Esophagus (tissue), 2 donors: ENCODE measurements around the gene SBK2. TPM values are rescaled to one million over a fixed set of nuclear protein-coding genes. Genes with fewer than 3 reads are reported as not detected.
A peak's percentile ranks its signal among the peaks of the same experiment; 100 is the strongest.

Source experiments
- H3K27ac ChIP-seq, 2 donors: one replicate each; pipeline ENCODE4 v1.5.1; 2013; ENCODE audit warnings: low read depth in 2 of 2, mild to moderate bottlenecking in 2 of 2, inconsistent platforms in 1 of 2, low read length in 1 of 2, moderate library complexity in 1 of 2
- H3K27me3 ChIP-seq, 2 donors: one replicate each; pipeline ENCODE4 v1.6.1; 2013; ENCODE audit warnings: low read length in 2 of 2, control low read depth in 1 of 2, mild to moderate bottlenecking in 1 of 2; ENCODE audit not compliant: insufficient read depth in 2 of 2, control insufficient read depth in 1 of 2
- H3K36me3 ChIP-seq, 2 donors: one replicate each; pipeline ENCODE4 v1.6.1; 2013; ENCODE audit warnings: low read length in 1 of 2; ENCODE audit not compliant: control insufficient read depth in 2 of 2, insufficient read depth in 2 of 2
- H3K4me1 ChIP-seq, 2 donors: one replicate each; pipeline ENCODE4 v1.6.1; 2013; ENCODE audit warnings: low read length in 1 of 2; ENCODE audit not compliant: control insufficient read depth in 2 of 2, insufficient read depth in 2 of 2
- H3K4me3 ChIP-seq, 2 donors: one replicate each; pipeline ENCODE4 v1.5.1; 2013; ENCODE audit warnings: low read length in 2 of 2, mild to moderate bottlenecking in 2 of 2, low read depth in 1 of 2, moderate library complexity in 1 of 2
- H3K9me3 ChIP-seq, 2 donors: one replicate each; pipeline ENCODE4 v1.6.1; 2013; ENCODE audit warnings: mild to moderate bottlenecking in 2 of 2, low read depth in 1 of 2, low read length in 1 of 2, moderate library complexity in 1 of 2; ENCODE audit not compliant: control insufficient read depth in 2 of 2, insufficient read depth in 1 of 2
- WGBS, 2 donors: extraction: QIAGEN DNeasy Blood & Tissue Kit; methylation state at CpG; one replicate each; pipeline ENCODE4 v1.1.7; 2013; 5-methylcytosine and 5-hydroxymethylcytosine counted together
- polyA plus RNA-seq, 2 donors: library from polyadenylated mRNA; stranded (reverse); fragments of 200-250 nt; gene quantifications; one replicate each; pipeline ENCODE4 v1.2.3, GENCODE V29; 2013
- donor health status: healthy with polysubstance abuse.
- donor health status: Bipolar disorder and iron deficiency.

The SBK2 gene
- polyA plus RNA-seq, 2 donors: not detected

DNA sequence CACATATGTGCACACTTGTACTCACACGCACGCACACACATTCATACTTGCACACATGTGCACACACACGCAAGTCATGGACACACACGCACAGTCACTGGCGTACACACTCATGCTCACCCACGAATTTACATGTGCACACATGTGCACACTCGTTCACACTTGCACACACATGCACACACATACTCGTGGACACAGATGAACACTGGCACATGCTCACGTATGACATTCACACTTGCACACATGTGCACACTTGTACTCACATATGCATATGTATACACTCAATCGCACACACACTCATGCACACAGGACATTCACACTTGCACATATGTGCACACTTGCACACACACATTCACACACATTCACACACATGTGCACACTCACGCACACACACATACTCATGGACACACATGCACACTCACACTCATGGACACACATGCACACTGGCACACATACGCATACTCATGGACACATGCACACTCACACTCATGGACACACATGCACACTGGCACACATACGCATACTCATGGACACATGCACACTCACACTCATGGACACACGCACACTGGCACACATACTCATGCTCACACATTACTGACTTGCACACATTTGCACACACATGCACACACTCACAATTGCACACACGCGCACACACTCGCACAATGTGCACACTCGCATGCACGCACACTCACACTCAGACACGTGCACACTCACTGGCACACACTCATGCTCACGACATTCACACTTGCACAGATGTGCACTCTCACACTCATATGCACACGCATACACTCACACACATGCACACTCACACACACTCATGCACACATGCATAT lies 9.5 kb downstream of the SBK2 start:
- 79 to 83% methylated on average over 22 of the region's 22 CpGs for WGBS, 2 donors
- Histone ChIP-seq H3K36me3 (no peaks in the 10 kb centered on the region), H3K27me3 (no peaks in the 10 kb centered on the region), H3K9me3 (peaks cover 0 to 2% of the 10 kb centered on the region in 2 donors), H3K4me3 (no peak overlapping the region), H3K27ac (no peak overlapping the region), H3K4me1 (peaks cover 0 to 8% of the 10 kb centered on the region in 2 donors)

DNA sequence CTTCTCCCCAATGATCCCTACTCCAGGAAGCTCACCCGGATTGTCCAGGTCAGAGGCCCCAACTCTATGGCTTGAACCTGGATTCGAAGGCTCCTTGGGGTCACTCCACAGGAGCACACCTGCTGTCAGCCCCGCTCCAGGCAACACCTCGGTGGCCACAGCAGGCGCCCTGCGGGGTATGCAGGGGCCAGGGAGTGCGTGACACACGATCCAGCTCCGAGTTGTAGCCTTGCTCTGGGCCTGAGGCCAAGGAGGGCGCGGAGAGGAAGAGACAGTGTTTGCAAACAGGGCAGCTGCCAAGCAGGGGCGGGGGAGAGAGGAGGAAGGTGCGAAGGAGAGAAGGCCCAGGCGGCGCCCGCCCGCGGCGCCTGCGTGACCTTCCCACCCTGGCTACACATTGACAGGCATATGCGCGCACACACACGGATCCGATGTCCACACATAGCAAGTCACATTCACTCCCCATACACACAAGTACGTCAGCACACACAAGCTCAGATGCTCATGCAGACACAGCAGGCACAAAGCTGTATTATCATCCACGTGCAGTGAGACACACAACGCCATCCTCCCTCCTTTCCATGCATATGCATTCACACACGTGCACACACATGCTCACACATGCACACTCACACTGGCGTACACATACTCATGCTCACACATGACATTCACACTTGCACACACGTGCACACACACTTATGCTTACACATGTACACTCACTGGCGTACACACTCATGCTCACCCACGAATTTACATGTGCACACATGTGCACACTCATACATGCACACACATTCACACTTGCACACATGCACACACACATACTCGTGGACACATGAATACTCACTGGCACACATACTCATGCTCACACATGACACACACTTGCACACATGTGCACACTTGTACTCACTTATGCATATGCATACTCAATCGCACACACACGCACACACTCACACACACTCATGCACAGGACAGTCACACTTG lies 10.4 kb downstream of the SBK2 start:
- Histone ChIP-seq H3K36me3 (no peaks in the 10 kb centered on the region), H3K27me3 (no peaks in the 10 kb centered on the region), H3K4me3 (no peak overlapping the region), H3K9me3 (peaks cover 0 to 2% of the 10 kb centered on the region in 2 donors), H3K27ac (no peak overlapping the region), H3K4me1 (peaks cover 0 to 8% of the 10 kb centered on the region in 2 donors)
- WGBS, 2 donors: 25 to 27% methylated on average over 35 of the region's 35 CpGs

DNA sequence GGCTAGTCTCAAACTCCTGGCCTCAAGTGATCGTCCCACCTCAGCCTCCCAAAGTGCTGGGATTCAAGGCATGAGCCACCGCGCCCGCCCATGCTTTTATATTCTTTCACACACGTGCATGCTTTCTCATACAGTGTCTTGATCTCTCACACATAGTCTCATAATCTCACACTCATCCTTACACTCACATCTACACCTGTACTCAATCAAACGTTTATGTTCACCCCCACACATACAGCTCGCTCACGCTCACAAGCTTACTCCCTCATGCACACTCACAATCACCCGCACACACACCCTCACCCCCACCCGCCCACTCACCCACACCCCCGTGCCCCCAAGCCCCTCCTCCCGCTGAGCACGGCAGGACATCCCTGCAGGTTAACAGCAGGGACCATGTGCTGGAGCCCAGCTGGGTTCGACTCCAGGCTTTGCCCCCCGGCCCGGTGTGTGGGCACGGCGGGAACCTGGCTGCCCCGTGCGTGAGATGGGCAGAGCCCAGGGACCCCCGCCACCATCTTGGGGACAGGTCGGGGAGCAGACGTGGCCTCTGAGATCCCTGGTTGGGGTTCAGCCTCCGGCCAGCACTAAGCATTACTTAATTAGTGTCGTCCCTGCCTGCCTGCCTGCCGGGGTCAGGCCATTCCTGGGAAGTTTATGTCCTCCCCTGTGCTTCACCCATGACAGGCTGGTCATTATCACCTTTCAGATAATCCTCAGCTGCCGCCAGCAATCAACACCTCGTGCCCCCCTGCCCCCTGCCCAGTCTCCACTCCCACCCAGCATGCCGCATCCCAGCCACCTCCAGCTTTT lies 11.4 kb downstream of the SBK2 start:
- WGBS, 2 donors: 42 to 48% methylated on average over 29 of the region's 29 CpGs
- no peaks in the 10 kb centered on the region for H3K27me3 ChIP-seq
- no peaks in the 10 kb centered on the region for H3K9me3 ChIP-seq
- peaks cover 0 to 8% of the 10 kb centered on the region in 2 donors for H3K4me1 ChIP-seq
- no peak overlapping the region for H3K4me3 ChIP-seq
- no peak overlapping the region for H3K27ac ChIP-seq
- H3K36me3 ChIP-seq: no peaks in the 10 kb centered on the region

DNA sequence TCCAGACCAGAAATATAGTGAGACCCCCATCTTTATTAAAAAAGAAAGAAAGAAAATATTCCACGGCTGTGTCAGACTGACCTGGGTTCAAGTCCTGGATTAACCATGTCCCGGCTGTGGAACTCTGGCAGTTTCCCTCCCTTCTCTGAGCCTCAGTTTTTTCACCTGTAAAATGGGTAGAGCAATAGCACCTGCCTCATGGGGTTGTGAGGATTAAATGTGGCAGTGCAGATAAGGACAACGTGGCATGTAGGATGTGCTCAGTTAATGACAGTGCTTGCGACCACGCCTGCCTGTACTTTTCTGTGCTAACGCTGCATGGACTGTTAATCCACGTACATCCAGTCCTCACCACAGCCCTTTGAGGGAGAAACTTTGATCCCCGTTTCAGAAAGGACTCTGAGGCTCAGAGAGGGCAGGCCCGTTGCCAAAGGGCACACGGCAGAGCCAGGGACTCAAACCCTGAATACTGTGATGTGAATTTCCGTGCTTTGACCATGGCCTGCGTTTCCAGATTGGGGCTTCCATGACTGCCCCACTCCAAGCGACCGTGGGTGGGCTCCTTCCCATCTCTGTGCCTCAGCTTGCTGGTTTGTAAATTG lies 16.1 kb downstream of the SBK2 start:
- WGBS, 2 donors: 66 to 68% methylated on average over 14 of the region's 14 CpGs
- no peaks in the 10 kb centered on the region for H3K36me3 ChIP-seq
- H3K4me1 ChIP-seq: peaks cover 3% of the 10 kb centered on the region in 2 donors
- no peak overlapping the region for H3K4me3 ChIP-seq
- H3K27ac ChIP-seq: no peak overlapping the region
- H3K27me3 ChIP-seq: no peaks in the 10 kb centered on the region
- H3K9me3 ChIP-seq: no peaks in the 10 kb centered on the region

DNA sequence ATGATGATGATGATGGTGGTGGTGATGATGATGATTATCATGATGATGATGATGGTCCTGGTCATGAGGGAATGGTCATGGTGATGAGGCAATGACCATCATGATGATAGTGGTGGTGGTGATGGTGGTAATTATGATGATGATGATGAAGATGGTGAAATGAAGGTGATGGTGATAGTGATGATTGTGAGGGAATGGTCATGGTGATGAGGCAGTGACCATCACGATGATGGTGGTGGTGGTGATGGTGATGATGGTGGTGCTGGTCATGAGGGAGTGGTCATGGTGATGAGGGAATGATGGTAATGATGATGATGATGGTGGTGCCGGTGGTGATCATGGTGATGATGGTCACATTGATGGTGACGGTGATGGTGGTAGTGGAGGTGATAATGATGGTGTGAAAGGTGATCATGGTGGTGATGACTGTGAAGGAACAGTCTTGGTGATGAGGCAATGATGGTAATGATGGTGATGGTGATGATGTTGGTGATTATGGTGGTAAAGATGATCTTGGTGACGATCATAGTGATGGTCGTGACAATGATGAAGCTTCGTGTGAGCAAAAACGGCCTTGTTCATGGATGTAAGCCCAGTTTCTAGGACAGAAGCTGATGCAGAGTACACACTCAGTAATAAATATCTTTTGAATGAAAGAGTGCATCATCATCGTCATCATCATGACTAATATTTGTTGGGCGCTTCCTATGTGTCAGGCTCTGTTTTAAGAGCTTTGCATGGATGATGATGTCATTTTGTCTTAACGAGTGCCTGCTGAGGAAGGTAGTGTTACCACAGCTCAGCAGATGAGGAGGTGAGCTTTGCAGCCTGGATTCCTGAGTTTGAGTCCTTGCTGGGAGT lies 17.3 kb downstream of the SBK2 start:
- Histone ChIP-seq H3K4me3 (no peak overlapping the region), H3K27ac (no peak overlapping the region), H3K27me3 (no peaks in the 10 kb centered on the region), H3K4me1 (peaks cover 0 to 3% of the 10 kb centered on the region in 2 donors), H3K9me3 (no peaks in the 10 kb centered on the region), H3K36me3 (no peaks in the 10 kb centered on the region)
- WGBS, 2 donors: 79 to 81% methylated on average over 10 of the region's 10 CpGs

DNA sequence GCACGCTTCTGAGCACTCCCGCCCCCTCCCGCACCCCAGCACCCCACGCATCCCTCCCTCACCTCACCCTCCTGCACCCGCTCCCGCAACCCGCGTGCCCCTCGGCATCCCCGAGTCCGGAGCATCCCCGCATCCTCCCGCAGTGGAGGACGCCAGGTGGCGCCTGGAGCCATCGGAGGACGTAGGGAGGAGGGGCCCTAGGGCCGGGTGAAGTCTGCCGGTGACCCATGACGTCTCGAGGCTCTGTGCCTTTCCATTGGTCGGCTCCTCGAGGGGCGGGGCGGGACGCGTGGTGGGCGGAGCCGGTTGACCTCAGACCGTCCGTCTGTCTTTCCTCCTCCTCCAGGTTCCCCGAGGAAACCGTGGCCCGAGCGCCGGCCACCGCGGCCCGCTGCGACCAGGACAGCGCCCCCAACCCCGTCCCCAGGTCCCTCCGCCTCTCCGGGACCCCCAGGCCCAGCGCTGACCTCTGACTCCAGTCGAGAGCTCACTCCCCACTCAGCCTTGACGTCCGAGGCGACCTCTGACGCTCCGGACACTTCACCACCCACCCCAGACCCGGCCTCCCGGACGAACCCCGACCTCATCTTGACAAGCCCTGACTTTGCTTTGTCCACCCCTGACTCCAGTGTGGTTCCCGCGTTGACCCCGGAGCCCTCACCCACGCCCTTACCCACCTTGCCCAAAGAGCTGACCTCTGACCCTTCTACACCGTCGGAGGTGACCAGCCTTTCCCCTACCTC lies 19.9 kb downstream of the SBK2 start:
- Histone ChIP-seq H3K4me3 (peak overlapping the region; percentile 40 to 52), H3K4me1 (peaks cover 0 to 3% of the 10 kb centered on the region in 2 donors), H3K9me3 (no peaks in the 10 kb centered on the region), H3K27me3 (no peaks in the 10 kb centered on the region), H3K27ac (peak overlapping the region; percentile 57 to 70), H3K36me3 (no peaks in the 10 kb centered on the region)
- 9 to 12% methylated on average over 43 to 61 of the region's 61 CpGs for WGBS, 2 donors

DNA sequence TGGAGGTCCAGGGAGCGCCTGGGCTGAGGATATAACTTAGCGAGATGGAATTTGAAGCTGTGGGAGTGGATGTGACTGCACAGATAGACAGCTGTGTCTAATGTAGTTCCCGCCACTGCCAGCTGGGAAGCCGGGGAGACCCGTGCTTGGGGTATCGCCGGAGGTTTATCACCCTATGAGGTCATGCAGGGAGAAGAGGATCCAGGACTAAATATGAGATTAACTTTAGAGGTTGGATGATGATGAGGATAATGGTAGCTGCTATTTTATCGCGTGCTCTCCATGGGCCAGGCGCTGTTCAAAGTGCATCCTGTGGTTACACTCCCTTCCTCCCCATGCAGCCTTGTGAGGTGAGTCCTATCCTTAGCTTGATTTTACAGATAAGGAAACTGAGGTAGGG lies 28.8 kb downstream of the SBK2 start:
- WGBS, 2 donors: 72 to 77% methylated on average over 10 of the region's 10 CpGs
- H3K4me1 ChIP-seq: no peaks in the 10 kb centered on the region
- no peak overlapping the region for H3K27ac ChIP-seq
- no peaks in the 10 kb centered on the region for H3K9me3 ChIP-seq
- no peaks in the 10 kb centered on the region for H3K27me3 ChIP-seq
- H3K36me3 ChIP-seq: no peaks in the 10 kb centered on the region
- H3K4me3 ChIP-seq: no peak overlapping the region

DNA sequence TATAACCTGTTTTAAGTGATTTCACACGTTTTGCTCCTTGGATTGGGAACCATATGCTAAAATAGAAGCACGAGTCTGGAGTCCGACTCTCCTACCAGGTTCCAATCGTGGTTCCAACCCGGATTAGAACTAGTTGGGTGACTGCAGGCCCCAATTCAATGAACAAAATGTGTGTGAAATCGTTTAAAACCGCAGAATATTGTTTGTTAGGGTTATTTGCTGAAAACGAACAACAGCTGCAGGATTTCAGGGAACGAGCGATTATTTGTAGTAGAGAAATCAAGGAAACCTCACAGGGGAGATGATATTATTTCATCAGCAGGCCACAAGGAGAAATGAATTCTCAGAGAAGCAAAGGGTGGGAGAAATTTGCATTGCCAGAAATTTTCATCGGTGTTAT lies 32.0 kb downstream of the SBK2 start:
- Histone ChIP-seq H3K27me3 (no peaks in the 10 kb centered on the region), H3K4me3 (no peak overlapping the region), H3K27ac (no peak overlapping the region), H3K36me3 (no peaks in the 10 kb centered on the region), H3K4me1 (no peaks in the 10 kb centered on the region), H3K9me3 (no peaks in the 10 kb centered on the region)
- WGBS, 2 donors: 81 to 83% methylated on average over 11 of the region's 11 CpGs
